Adrenal gland (tissue), 5 donors: ENCODE data around the gene NUPR1.

Source experiments
- POLR2A ChIP-seq, 2 donors: fragments of 450-650 bp; IDR thresholded peaks; one replicate each; pipeline ENCODE4 v1.6.1; 2017; ENCODE audit warnings: antibody characterized with exemption in 2 of 2, mild to moderate bottlenecking in 2 of 2, moderate library complexity in 1 of 2
- TF ChIP-seq, protein P1 (sequence below), 6 experiments: fragments of 450-650 bp in 4 of 6; fragments of 200-600 bp in 2 of 6; sonication (generic) in 1 of 6; IDR thresholded peaks; 1 replicate in 5 of 6; 2 replicates in 1 of 6; pipeline versions ENCODE4 v1.5.1 to v1.8.0; 2016 to 2021; ENCODE audit warnings: antibody characterized with exemption in 6 of 6, mild to moderate bottlenecking in 2 of 6, moderate library complexity in 1 of 6
- donor health status: DM: no; HTN: no; CAD: no.

DNA sequence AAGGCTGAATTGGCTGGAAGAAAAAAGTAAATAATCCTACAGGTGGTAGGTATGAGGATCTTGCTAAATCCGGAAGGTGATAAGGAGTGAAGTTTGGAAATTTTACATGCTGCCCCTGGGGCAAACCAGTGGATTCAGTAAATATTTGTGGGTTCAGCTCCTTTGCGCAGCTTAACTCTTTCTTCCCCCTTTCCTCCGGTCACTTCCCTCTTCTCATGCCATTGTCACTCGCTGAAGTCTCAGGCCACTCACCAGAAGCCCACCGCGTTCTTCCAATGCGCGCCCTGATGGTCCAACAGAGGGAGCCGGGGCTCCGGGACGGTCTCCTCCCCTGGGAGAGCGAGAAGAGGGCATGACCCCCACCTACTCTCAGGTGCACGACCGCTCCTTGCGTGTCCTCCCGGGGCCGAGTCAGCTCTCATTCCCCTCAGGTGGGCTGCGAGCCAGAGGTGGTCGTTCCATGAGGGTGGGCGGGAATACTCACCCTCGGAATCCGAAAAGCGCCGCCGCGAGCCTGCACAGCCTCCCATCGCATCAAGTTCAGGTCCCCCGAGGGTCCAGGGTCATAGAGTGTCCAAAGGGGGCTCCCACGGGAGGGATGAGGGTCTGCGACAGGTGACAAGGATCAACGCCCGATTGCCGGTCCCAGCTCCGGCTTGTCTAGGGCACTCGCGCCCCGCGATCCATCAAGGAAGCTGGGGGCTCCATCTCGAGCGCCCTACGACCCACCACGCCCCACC lies 47.4 kb downstream of the NUPR1 start:
- TF ChIP-seq, protein P1, sequence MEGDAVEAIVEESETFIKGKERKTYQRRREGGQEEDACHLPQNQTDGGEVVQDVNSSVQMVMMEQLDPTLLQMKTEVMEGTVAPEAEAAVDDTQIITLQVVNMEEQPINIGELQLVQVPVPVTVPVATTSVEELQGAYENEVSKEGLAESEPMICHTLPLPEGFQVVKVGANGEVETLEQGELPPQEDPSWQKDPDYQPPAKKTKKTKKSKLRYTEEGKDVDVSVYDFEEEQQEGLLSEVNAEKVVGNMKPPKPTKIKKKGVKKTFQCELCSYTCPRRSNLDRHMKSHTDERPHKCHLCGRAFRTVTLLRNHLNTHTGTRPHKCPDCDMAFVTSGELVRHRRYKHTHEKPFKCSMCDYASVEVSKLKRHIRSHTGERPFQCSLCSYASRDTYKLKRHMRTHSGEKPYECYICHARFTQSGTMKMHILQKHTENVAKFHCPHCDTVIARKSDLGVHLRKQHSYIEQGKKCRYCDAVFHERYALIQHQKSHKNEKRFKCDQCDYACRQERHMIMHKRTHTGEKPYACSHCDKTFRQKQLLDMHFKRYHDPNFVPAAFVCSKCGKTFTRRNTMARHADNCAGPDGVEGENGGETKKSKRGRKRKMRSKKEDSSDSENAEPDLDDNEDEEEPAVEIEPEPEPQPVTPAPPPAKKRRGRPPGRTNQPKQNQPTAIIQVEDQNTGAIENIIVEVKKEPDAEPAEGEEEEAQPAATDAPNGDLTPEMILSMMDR (IDR thresholded peaks at IDR 0.05), result peak in 4 of 6 experiments; percentile 15 to 54 (median 36)
- no peak for TF ChIP-seq POLR2A (IDR thresholded peaks at IDR 0.05)
